Measurements from ENCODE around the gene SPRY1. TPM values are rescaled to one million over a fixed set of nuclear protein-coding genes. Genes with fewer than 3 reads are reported as not detected.

The SPRY1 gene
- total and polyA plus RNA-seq, 2 experiments from 2014 or later, result 29.7 to 43.9 TPM

DNA sequence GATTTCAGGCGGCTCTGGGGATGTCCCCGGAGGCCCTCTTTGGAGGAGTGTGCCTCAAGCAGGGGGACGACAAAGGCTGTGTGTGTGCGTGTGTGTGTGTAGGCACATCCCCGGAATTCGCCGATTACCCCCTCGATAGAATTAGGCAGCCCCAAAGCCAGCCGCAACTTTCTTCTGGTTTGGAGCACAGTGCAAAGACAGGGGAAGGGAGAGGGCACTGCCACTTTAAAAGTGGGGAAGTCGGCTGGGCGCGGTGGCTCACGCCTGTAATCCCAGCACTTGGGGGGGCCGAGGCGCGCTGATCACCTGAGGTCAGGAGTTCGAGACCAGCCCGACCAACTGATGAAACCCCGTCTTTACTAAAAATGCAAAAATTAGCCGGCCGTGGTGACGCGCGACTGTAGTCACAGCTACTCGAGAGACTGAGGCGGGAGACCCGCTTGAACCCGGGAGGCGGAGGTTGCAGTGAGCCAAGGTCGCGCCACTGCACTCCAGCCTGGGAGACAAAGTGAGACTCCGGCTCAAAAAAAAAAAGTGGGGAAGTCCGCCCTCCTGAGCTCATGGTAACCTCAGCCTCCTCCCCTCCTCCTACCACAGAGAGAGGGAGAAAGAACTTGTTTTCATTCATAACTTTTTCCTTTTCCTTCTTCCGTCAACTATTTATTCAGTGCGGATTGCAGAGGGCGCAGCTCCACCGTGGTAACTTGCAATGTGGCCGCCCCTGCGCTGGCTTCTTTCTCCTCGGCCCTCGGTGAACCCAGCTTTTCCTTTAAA lies 2.4 kb downstream of the SPRY1 start:
- peak overlapping the region; percentile 89 for H3K27ac ChIP-seq
- H3K27me3 ChIP-seq, result no peaks in the 10 kb centered on the region
- H3K36me3 ChIP-seq, result no peaks in the 10 kb centered on the region
- peak overlapping the region; percentile 73 for H3K4me3 ChIP-seq
- no peaks in the 10 kb centered on the region for H3K9me3 ChIP-seq (ENCODE audit: low read depth)
- peaks cover 17% of the 10 kb centered on the region for H3K4me1 ChIP-seq (ENCODE audit: low read depth)
- DNase-seq (ENCODE audit: low read depth in 1 of 2, low spot score in 1 of 2), result peak; percentile 71 to 79
- TF ChIP-seq, protein P1, sequence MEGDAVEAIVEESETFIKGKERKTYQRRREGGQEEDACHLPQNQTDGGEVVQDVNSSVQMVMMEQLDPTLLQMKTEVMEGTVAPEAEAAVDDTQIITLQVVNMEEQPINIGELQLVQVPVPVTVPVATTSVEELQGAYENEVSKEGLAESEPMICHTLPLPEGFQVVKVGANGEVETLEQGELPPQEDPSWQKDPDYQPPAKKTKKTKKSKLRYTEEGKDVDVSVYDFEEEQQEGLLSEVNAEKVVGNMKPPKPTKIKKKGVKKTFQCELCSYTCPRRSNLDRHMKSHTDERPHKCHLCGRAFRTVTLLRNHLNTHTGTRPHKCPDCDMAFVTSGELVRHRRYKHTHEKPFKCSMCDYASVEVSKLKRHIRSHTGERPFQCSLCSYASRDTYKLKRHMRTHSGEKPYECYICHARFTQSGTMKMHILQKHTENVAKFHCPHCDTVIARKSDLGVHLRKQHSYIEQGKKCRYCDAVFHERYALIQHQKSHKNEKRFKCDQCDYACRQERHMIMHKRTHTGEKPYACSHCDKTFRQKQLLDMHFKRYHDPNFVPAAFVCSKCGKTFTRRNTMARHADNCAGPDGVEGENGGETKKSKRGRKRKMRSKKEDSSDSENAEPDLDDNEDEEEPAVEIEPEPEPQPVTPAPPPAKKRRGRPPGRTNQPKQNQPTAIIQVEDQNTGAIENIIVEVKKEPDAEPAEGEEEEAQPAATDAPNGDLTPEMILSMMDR (IDR thresholded peaks at IDR 0.05; ENCODE audit: low read depth, low read length), result no peak

DNA sequence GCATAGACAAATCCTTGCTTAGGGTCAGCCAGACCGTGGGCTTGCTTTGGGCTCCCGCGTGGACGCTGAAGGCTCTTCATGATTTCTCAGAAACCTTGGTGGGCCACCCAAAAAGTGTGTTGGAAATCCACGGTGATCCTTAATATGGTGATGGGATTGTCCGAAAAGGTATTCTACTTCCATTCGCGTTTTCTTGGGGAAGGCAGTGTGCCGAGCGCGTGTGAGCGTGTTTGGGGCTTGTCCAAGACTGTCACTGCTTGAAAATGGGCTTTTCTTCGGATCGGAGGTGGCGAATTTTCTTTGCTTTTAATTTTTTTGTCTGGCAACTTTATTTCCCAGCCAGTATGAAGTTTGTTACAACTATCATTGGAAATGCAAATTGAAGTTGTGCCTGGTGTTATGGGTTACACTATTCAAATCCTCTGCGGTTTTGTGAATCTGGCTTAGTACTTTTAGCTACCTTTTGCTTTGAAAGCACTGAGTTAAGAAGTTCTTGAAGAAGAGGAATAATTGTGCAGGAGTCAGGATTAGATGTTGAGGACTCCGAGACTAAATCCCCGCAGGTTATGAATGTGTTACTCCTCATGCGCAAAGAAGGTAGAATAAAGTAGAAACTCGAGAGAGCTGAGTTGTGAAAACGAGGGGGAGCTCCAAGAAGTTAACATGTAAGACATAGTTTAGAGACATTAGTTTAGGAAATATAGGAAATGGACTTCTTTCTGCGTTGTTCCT lies 3.2 kb downstream of the SPRY1 start:
- peak; percentile 28 to 55 for DNase-seq (ENCODE audit: low read depth in 1 of 2, low spot score in 1 of 2)
- Histone ChIP-seq H3K9me3 (ENCODE audit: low read depth) (no peaks in the 10 kb centered on the region), H3K27ac (peak overlapping the region; percentile 89), H3K4me1 (ENCODE audit: low read depth) (peaks cover 18% of the 10 kb centered on the region), H3K36me3 (no peaks in the 10 kb centered on the region), H3K4me3 (peak overlapping the region; percentile 73), H3K27me3 (no peaks in the 10 kb centered on the region)
- TF ChIP-seq, protein P1 (IDR thresholded peaks at IDR 0.05; ENCODE audit: low read depth, low read length), result no peak

DNA sequence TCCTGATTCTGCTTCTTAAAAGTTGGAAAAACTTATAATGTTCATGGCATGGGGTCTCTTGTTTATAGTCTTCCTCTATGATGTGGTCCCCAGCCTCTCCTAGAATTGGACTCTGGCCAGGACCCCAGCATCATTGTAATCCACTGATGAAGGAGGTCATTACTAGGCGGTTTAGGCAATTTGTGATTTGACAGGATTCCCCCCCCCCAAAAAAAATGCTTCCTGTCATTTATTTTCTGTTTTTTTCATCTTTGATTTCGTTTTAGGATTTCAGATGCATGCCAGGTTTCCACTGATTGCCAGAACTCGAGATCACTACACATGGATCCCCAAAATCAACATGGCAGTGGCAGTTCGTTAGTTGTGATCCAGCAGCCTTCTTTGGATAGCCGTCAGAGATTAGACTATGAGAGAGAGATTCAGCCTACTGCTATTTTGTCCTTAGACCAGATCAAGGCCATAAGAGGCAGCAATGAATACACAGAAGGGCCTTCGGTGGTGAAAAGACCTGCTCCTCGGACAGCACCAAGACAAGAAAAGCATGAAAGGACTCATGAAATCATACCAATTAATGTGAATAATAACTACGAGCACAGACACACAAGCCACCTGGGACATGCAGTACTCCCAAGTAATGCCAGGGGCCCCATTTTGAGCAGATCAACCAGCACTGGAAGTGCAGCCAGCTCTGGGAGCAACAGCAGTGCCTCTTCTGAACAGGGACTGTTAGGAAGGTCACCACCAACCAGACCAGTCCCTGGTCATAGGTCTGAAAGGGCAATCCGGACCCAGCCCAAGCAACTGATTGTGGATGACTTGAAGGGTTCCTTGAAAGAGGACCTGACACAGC lies 4.9 kb downstream of the SPRY1 start:
- Histone ChIP-seq H3K4me3 (peak overlapping the region; percentile 73), H3K27me3 (no peaks in the 10 kb centered on the region), H3K27ac (no peak overlapping the region), H3K36me3 (no peaks in the 10 kb centered on the region), H3K4me1 (ENCODE audit: low read depth) (peaks cover 18% of the 10 kb centered on the region), H3K9me3 (ENCODE audit: low read depth) (no peaks in the 10 kb centered on the region)
- DNase-seq (ENCODE audit: low read depth in 1 of 2, low spot score in 1 of 2), result peak in 1 of 2 donors; percentile 58
- TF ChIP-seq, protein P1 (IDR thresholded peaks at IDR 0.05; ENCODE audit: low read depth, low read length), result peak; percentile 11

DNA sequence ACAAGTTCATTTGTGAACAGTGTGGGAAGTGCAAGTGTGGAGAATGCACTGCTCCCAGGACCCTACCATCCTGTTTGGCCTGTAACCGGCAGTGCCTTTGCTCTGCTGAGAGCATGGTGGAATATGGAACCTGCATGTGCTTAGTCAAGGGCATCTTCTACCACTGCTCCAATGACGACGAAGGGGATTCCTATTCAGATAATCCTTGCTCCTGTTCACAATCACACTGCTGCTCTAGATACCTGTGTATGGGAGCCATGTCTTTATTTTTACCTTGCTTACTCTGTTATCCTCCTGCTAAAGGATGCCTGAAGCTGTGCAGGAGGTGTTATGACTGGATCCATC lies 5.5 kb downstream of the SPRY1 start:
- no peak overlapping the region for H3K27ac ChIP-seq
- H3K9me3 ChIP-seq (ENCODE audit: low read depth), result no peaks in the 10 kb centered on the region
- DNase-seq (ENCODE audit: low read depth in 1 of 2, low spot score in 1 of 2), result peak in 1 of 2 donors; percentile 47
- no peaks in the 10 kb centered on the region for H3K27me3 ChIP-seq
- H3K4me1 ChIP-seq (ENCODE audit: low read depth), result peaks cover 18% of the 10 kb centered on the region
- no peaks in the 10 kb centered on the region for H3K36me3 ChIP-seq
- no peak overlapping the region for H3K4me3 ChIP-seq
- TF ChIP-seq, protein P1 (IDR thresholded peaks at IDR 0.05; ENCODE audit: low read depth, low read length), result no peak

DNA sequence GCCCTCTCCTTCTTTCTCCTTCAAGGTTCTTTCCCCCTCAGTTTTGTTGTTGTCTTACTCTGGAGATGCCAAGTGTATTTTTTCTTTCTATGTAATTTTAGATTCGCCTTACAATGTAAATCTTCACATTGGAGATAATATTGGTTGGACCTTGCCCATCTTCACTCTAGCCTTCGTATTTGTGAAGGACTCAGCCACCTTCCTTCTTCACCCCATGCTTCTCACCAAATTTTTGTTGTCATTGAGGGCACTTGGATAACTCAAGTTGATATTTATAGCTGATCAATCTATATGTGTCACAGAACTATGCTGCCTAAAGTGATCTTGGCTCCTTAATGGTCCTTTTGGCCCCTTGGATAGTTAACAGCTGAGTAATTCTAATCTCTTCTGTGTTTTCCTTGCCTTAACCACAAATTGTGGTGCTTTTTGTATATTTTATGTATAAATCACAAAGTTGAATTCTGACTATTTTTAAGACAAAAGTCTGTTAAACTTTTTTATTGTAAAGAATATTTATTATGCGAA lies 6.5 kb downstream of the SPRY1 start:
- H3K36me3 ChIP-seq, result no peaks in the 10 kb centered on the region
- peak overlapping the region; percentile 3 for H3K27ac ChIP-seq
- no peak overlapping the region for H3K4me3 ChIP-seq
- no peaks in the 10 kb centered on the region for H3K9me3 ChIP-seq (ENCODE audit: low read depth)
- TF ChIP-seq, protein P1 (IDR thresholded peaks at IDR 0.05; ENCODE audit: low read depth, low read length), result no peak
- no peaks in the 10 kb centered on the region for H3K27me3 ChIP-seq
- DNase-seq (ENCODE audit: low read depth in 1 of 2, low spot score in 1 of 2), result no peak
- peaks cover 18% of the 10 kb centered on the region for H3K4me1 ChIP-seq (ENCODE audit: low read depth)
